CD4-positive, alpha-beta T cell treated with Interferon alpha-2 for 1 hour (primary cell): Measurements from ENCODE around the gene PRDM12.

Source experiments
- DNase-seq, 2 donors: peaks; one replicate each; pipeline ENCODE4 v3.0.0-alpha.2; 2020 to 2022

Gene PRDM12

DNA sequence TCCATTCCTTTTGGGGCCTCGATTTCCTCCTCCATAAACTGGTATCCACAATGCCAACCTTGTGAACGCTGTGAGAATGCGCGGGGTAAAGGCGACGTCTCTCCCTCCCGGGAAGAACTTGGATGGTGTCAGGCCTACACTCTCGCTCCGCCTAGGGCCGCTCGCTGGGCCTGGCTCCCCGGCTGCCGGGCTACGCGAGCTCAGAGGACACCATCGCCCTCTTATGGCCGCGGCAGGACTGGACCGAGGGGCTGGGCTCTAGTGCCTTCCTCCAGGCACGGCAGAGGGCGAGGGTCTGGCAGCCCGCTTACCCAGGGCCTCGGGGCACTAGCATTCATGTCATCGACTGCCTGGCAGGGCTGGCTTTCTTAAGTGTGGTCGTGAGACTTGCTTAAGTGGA lies 27.9 kb downstream of the PRDM12 start:
- no peak for DNase-seq

DNA sequence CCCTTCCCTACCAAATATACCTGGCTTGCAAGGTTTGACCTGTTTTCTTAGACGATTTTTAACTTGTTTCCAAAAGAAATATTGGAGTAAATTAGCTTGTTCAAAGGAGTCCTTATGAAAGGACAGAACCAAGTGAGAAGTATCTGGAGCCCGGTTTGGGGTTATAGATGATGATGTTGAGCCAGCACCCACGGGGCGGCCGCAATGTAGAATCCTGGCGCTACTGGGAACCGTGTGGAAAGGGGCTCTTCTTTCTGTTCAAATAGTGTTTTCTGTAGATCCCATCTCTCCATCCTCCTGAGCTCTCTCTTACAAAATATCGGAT lies 28.7 kb downstream of the PRDM12 start:
- DNase-seq, result no peak

DNA sequence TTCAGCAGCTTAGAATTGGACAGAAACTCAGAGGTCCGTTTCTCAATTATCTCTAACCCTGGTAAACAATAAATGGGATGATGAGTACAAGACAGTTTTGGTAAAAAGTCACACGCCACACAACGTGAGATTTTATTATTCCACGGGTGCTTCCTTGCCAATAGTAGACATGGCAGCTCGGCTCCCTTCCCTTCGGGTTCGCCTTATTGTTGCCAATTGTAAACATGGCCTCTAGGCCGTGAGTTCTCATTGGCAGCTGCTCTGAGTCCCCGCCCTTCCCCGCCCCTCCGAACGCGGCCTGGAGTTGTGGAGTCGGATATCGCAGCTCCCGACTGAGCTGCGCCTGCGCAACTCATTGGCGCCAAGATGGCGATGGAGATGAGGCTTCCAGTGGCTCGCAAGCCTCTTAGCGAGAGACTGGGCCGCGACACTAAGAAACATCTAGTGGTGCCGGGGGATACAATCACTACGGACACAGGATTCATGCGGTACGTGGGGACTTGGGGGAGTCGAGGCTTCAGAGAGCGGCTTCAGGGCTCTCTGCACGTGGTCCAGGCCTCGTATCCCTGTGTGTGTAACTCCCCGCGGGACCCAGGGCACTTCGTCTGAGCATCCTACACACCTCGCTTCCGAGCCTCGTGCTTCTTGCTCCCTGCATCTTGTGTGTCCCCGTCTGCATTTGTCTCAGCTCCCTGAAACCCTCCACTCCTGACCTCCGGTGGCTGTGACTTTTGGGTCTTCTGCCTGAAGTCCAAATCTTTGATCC lies 29.2 kb downstream of the PRDM12 start, which contains the start of gene EXOSC2:
Gene EXOSC2, plus strand, starts transcription at position 355 of the 766 bp plus-strand sequence. Its CDS starts 12 bp downstream, at position 367.
- DNase-seq, result peak; percentile 98 to 99

DNA sequence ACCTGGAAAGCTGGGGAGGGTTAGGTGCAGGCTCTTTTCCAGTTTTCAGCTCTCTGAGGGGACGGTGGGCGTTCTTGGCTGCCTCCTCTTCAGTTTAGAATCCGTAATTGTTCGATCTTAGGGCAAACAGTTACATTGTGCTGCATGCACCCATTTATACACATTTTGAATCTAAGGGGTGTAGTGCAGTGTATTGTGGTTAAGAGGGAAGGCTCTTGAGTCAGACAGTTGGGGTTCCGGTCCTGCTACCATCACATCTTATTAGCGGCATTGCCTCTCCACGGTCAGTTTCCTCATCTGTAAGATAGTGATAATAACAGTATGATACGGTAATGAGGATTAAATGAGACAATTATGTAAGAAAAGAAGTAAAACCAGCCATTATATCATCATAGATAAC lies 29.8 kb downstream of the PRDM12 start:
- no peak for DNase-seq

DNA sequence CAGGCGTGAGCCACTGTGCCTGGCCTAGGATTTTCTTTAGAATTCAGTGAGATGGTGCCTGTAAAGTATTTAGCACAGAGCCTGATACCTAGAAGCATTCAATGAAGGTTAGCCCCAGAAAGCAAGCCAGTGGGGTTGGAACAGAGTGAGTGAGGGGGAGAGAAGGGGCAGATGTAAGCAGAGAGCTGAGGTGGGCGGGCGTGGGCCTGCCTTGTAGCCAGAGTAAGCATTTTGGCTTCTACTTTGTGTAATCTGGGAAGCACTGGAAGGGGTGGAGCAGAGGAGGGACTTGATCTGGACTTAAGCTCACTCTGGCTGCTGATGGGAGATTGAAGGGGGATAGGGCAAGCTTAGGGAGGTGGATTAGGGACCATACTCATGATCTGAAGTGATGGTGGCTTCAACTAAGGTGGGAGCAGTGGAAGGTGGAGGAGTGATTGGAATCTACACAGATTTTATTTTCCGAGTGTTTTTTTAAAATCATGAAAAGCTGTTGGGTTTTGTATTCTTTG lies 31.8 kb downstream of the PRDM12 start:
- DNase-seq, result no peak

DNA sequence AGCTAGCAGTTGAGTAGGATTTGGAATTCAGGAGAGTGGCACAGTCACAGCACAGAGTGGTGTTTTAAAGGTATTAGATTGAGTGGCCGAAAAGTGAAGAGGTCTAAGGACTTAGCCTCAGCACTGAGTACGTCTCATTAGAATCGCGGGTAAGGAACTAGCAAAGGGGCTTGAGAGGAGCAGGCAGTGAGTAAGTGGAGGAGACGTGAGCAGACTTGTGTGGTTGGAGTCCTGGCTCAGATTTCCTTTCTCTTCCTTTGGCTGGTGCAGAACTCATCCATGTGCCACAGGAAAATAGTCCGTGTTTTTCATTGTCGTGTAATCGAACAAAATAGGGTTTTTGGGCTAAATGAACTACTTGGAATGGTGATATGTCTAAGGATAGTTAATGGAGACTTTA lies 32.6 kb downstream of the PRDM12 start:
- no peak for DNase-seq

DNA sequence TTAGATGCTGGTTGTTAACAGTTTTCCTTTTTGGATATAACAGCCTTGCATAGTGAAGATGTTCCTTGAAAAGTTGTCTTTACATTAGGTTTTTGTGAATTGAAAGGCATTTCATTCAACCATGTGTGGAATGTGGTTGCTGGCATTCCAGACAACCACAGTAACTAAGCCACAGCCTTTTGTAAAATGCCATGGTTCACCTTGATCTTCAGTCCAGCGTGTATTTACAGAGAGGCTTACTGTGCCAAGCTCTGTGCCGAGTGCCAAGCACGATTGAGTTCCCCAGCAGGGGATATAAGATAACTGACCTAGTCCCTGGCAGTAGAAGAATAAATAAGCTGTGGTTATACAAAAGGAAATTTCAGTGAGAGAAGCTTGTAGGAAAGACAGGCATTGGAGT lies 34.1 kb downstream of the PRDM12 start:
- no peak for DNase-seq

DNA sequence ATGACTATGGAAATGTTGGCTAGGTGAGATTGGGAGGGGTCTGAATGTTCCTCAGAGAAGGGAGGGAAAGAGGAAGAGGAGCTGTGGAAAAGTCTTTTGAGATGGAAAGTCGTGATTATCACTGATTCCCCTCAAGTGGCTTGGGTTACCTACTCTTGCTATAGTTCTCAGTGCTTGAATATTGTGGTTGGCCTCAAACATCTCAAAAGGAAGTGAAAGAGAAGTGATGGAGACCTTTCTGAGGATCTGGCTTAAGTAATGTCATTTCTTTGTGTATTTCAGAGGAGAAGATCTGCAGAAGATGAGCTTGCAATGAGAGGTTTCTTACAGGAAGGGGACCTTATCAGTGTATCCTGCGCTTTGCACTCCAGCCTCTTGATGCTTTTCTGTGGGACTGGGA lies 34.7 kb downstream of the PRDM12 start:
- DNase-seq, result no peak

DNA sequence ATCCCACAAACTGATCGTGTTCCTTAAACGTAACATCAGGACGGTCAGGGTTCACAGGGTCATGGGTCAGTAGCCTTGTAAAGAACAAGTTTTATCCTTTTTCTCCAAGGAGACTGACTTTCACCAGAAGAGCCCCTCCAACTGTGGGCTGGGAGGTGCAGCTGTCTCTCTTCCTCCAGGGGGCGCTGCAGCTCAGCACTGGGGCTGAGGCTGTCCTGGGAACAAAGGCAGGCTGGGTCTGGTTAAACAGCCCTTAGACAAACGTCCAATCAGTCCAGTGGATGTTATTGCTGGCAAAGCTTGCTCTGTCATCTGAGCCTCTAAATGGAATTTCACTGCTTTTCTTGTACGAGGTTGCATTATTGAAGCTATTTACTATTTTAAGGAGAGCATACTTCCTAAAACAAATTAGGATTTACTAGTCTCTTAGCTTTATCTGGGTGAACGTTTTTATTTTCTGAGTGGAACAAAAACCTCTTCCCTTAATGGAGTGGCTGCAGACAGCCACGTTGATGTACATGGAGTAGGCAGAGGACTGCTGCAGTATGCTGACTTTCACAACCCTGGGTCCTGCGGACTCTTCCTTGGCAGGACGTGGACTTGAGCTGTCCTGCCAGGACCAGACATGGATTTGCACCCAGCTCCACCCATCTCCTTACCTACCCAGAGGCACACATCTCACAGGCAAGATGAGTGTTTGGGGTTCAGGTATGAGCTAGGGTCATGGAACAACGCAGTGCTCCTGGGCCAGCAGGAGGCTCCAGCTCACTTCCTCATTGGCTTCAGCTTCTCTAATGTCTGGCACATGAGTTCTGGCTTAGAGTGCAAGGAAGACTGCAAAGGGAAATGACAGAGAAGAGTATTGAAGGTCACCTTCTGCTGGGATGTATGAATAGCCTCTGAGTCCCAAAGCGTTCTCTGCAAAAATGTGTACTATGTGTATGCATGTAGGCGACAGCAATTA lies 36.9 kb downstream of the PRDM12 start:
- peak; percentile 59 to 73 for DNase-seq

DNA sequence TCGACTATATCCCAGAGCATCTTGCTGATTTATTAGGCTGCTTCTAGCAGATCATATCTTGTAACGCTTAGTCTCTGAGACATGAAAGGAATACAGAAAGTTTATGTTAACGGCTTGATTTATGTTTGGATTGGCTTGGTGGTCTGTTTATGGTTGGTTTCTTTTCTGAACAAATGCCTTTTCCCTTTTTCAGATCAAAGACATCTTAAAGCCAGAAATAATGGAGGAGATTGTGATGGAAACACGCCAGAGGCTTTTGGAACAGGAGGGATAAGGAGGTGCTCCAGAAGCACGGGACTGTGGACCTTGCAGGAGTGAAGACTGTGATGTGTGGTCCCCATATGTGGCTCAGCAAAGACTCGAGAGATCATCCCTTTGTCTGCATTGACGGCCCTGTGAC lies 39.1 kb downstream of the PRDM12 start:
- no peak for DNase-seq

DNA sequence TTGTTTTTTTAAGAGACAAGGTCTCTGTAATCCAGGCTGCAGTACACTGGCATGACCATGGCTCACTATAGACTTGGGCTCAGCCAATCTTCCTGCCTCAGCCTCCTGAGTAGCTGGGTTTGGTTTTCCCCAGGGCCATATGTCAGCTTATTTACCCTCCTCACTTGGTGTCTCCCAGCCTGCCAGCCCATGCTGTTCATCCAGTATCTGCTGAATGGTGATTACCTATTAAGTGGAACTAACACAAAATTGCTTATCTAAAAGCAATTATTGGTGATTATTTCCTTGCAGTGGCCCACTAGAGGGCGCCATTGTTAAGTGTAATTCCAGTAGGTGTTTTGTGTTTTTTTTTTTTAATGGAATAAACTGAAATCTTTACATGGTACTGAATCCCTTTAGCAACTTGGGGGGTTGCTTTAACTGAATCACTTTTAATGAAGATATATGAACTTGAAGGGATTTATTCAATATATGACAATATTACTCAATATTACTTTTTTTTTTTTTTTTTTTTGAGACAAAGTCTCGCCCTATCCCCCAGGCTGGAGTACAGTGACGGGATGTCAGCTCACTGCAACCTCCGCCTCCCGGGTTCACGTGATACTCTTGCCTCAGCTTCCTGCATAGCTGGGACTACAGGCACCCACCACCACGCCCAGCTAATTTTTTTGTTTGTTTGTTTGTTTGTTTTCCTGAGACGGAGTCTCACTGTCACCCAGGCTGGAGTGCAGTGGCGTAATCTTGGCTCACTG lies 43.0 kb downstream of the PRDM12 start:
- peak; percentile 67 to 79 for DNase-seq

DNA sequence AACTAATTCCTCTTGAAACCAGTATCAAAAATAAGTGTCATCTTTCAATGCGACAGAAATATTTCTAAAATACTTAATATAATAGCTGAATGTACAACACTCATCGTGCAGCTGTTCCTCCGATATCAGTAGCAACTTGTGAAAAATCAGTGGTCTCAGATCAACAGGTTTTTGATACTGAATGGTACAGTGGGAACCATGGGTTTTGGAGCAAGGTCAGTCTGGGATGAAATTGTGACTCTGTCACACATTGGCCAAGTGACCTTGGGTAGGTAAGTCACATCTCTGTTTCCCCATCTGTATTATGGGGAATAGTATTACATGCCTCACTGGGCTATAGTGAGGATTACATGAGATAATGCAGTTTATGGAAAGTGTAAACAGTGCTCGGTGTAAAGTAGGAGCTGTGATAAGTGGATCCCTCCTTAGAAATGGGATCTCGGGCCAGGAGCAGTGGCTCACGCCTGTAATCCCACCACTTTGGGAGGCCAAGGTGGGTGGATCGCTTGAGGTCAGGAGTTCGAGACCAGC lies 46.5 kb downstream of the PRDM12 start:
- no peak for DNase-seq

DNA sequence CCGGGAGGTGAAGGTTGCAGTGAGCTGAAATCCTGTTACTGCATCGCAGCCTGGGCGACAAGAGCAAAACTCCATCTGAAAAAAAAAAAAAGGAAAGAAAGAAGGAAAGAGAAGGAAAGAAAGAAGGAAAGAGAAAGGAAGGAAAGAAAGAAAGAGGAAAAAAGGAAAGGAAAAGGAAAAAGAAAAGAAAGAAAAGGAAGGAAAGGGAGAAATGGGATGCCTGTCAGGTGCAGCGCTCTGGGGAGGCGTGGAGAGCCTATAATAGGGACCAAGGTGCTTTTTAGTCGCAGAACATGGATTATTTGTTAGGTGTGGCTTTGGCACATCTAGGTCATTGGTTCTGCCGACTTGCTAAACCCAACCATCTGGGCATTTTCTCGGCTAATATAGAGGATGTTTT lies 47.1 kb downstream of the PRDM12 start:
- no peak for DNase-seq

DNA sequence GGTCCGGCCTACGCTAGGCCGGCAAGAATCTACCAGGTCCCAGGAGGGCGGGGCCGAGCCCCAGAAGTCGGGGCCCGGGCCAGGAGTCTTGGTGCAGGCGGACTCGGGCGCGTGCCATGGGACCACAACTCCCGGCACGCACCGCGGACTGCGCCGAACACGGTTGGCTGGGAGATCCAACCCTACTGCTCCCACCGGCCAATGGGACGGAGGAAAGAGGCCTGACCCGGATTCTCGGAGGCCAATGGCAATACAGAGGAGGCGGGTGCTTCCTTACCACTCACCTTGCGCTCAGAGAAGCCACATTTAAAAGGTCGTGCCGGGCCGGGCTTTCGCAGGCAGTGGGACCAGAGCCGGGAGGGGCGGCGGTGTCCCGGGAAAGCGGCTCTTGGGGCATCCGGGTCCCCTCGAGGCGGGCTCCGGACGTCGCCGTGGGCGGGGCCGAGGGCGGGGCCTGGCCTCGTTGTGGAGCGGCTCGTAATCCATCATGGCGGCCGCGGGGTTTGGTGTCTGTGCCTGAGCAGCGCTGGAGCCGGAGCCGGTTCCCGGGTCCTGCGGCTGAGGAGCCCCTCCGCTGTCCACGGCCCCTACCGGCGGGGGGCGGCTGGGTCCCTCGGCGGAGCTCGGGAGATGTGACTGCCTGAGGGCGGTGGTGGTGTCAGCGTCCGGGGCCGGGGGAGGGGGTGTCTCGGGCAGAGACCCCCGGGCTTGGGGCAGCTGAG lies 48.3 kb downstream of the PRDM12 start:
- peak; percentile 95 to 96 for DNase-seq

DNA sequence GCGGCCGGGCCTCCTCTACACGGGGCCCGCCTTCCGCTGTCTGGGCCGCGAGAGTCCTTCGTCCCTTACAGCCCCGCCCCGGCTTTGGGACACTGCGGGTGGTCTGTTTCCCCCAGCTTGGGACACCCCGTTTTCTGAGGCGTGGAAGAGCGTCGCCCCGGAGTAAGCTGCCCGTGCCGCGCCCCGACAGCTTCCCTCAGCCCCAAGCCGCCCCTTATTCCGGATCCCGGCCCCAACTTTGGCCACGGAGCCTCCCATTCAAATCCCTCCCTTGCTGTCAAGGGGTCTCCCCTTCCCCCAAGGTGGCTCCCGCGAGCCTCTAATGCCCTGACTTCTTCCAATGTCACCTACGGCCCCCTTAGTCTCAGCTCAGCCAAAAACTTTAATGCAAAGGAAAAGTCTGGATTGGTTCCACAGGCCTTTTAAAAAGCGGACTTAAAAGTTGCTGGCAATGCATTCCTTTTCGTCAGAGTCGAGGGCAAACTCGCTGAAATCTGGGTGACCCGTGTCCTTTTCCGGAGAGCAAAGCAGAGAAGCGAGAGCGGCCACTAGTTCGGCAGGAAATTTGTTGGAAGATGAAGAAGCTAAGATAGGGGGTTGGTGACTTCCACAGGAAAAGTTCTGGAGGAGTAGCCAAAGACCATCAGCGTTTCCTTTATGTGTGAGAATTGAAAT lies 49.0 kb downstream of the PRDM12 start:
- DNase-seq, result no peak

DNA sequence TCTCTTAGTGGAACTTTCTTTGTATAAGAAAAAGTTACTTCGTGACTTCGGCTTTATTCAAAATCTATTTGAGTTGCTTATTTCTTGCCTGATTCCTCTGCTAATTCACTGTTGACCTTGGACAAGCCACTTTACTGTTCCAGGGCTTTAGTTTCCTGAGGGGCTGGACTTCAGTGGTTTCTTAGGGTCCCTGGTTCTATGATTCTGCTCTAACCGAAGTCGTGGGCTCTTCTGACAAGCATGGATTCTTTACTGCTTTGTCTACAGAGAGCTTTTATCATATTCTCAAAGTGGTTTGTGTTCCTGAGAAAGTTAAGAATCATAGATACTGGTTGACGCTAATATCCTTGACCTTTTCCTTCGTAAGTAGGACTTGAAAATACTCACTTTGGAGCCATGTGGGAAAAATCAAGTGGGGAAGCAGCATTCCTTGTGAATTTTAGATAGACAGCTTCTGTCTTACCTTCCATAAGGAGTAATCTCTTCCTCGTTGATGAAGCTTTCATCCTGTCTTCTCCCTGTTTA lies 50.3 kb downstream of the PRDM12 start:
- no peak for DNase-seq

DNA sequence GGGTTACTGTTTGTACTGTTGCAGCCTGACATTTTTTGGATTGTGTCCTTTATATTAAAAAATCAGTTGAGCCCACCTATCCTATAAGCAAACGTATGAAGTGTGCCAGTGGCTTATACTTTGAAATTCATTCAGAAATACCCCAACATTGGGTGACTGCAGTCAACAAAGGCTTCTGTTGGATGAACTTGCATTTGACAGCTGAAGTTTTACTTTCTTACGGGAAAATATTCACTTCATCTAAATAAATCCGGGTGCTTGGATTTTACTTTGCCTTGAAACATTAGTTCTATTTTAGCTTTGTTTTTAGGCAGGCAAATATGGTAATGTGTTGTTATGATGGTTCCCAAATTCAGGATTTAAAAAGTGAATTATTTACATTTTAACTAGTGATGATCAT lies 50.9 kb downstream of the PRDM12 start:
- no peak for DNase-seq

DNA sequence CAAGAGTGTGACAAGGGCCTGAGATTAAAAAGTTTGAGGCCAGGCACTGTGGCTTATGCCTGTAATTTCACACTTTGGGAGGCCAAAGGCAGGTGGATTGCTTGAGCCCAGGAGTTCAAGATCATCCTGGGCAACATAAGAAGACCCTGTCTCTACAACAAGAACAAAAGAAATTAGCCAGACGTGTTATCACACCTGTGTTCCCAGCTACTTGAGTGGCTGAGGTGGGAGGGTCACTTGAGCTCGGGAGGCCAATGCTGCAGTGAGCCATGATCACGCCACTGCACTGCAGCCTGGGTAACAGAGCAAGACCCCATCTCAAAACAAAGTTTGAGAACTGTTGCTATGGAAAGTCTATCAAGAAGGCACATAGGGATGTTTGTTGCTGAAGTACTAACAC lies 54.2 kb downstream of the PRDM12 start:
- DNase-seq, result no peak

DNA sequence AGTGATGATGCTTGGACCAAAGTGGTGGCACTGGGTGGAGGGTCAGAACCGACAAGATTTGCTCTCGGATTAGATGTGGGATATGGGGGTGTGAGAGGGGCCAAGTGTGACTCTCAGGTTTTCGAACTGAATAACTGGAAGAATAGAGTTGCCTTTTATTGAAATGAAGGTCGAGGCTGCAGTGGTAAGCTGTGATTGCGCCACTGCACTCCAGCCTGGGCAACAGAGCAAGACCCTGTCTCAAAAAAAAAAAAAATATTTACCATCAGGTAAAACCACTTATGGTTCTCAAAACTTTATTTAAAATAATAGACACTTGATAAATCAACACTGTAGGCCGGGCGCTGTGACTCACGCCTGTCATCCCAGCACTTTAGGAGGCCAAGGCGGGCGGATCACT lies 56.4 kb downstream of the PRDM12 start:
- no peak for DNase-seq

DNA sequence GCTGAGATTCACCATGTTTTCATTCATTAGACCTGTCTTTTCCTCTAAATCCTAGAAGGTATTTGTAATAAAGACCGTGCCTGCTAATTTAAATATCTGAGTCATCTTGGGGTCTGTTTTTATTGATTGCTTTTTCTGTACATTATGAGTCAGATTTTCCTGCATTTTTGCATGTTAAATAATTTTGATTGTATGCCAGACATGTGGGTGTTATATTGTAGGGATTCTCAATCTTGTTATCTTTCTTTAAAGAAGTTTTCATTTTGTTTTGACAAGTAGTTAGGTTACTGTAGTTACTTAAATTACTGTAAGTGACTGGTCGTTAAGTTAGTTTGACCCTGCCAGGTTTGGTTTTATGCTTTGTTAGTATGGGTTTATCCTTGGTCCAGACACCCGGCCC lies 64.3 kb downstream of the PRDM12 start:
- no peak for DNase-seq

DNA sequence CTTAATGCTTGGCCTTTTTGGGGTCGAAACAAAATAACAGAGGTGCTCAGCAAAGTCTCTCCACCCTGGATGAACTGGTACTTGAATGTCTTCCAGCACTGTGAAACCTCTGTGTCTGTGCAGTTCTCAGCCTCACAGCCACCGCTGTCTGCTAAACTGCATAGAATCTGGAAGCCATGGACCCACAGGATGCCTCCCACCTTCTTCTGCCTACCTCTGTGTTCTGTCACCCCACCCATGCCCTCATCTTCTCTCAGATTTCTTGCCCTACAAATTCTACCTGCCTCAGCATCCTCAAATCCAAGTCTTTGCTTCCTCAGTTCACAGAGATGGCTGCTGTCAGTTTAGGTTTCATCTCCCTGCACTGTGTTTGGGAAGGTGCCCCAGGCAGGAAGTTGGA lies 64.8 kb downstream of the PRDM12 start:
- no peak for DNase-seq
